A673 (cell line): ENCODE results near the gene EAF1.

Experiments used
- EZH2 ChIP-seq: fragments of 200-600 bp; sonication (generic); IDR thresholded peaks from 2 replicates; pipeline ENCODE4 v1.6.1; 2017; ENCODE audit warnings: borderline replicate concordance, low read depth, mild to moderate bottlenecking, mixed read lengths, antibody characterized with exemption, low read length; ENCODE audit not compliant: poor library complexity, severe bottlenecking
- TF ChIP-seq, protein P1 (sequence below): fragments of 300-800, 200-600 bp; sonication (generic); conservative IDR thresholded peaks from 2 replicates; pipeline ENCODE4 v1.5.1; 2017; ENCODE audit warnings: low read depth, mild to moderate bottlenecking, antibody characterized with exemption, low read length, moderate library complexity, mixed read lengths

DNA sequence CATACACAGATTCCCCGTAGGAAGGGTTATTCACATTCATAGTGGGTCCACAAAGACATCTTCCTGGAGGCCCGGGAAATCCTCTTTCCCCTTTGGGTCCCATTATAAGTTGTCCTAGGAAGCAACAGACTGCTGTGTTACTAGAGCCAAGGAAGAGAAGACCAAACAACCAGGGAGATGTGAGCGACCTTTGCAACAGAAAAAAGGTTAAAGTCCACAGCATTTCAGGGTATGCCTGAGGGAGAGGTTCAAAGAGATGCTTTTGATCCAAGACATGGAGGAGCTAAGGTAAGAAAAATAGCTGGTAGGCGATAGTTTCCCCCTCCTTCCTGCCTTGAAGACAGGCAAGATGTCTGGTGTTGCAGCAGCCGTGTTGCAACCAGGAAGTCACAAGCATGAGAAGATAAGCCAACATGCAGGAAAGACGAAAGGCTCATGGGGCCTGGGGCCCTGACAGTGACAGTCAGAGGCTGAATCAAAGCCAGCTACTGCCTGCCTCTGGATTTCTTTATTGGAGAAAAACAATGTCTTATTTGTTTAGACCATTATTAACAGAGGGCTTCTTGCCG, 30.9 kb downstream of the EAF1 start:
- TF ChIP-seq, protein P1, sequence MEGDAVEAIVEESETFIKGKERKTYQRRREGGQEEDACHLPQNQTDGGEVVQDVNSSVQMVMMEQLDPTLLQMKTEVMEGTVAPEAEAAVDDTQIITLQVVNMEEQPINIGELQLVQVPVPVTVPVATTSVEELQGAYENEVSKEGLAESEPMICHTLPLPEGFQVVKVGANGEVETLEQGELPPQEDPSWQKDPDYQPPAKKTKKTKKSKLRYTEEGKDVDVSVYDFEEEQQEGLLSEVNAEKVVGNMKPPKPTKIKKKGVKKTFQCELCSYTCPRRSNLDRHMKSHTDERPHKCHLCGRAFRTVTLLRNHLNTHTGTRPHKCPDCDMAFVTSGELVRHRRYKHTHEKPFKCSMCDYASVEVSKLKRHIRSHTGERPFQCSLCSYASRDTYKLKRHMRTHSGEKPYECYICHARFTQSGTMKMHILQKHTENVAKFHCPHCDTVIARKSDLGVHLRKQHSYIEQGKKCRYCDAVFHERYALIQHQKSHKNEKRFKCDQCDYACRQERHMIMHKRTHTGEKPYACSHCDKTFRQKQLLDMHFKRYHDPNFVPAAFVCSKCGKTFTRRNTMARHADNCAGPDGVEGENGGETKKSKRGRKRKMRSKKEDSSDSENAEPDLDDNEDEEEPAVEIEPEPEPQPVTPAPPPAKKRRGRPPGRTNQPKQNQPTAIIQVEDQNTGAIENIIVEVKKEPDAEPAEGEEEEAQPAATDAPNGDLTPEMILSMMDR: no peak
- TF ChIP-seq EZH2: no peak
